OCI-LY1 (cell line): ENCODE measurements around the gene LRFN3.

Source experiments
- EZH2 ChIP-seq: fragments of 200-600 bp; sonication (generic), shearing (Covaris generic); IDR thresholded peaks from 2 replicates; pipeline ENCODE4 v1.8.0; 2017; ENCODE audit warnings: borderline replicate concordance, mixed run types, mild to moderate bottlenecking, antibody characterized with exemption, low read length, moderate library complexity, mixed read lengths
- TF ChIP-seq, protein P1 (sequence below): fragments of 200-600 bp; sonication (generic), shearing (Covaris generic); IDR thresholded peaks from 2 replicates; pipeline ENCODE4 v1.5.1; 2017; ENCODE audit warnings: mild to moderate bottlenecking, antibody characterized with exemption, low read length, moderate library complexity, mixed read lengths

DNA sequence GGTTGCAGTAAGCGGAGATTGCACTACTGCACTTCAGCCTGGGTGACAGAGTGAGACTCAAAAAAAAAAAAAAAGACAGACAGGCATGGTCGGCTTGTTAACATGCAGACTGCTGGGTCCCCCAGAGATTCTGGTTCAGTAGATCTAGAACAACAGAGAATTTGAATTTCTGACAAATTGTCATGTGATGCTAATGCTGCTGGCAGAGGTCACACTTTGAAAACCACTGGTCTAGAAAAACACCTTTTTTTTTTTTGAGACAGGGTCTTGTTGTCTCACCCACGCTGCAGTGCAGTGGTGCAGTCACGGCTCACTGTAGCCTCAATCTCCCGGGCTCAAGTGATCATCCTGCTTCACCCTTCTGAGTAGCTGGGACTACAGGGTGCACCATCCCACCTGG, 7.7 kb upstream of the LRFN3 start:
- no peak for TF ChIP-seq EZH2
- TF ChIP-seq, protein P1, sequence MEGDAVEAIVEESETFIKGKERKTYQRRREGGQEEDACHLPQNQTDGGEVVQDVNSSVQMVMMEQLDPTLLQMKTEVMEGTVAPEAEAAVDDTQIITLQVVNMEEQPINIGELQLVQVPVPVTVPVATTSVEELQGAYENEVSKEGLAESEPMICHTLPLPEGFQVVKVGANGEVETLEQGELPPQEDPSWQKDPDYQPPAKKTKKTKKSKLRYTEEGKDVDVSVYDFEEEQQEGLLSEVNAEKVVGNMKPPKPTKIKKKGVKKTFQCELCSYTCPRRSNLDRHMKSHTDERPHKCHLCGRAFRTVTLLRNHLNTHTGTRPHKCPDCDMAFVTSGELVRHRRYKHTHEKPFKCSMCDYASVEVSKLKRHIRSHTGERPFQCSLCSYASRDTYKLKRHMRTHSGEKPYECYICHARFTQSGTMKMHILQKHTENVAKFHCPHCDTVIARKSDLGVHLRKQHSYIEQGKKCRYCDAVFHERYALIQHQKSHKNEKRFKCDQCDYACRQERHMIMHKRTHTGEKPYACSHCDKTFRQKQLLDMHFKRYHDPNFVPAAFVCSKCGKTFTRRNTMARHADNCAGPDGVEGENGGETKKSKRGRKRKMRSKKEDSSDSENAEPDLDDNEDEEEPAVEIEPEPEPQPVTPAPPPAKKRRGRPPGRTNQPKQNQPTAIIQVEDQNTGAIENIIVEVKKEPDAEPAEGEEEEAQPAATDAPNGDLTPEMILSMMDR: no peak
